HFF-Myc (cell line): Measurements from ENCODE around the gene FAM53A.

Source experiments
- DNase-seq: peaks from one replicate; pipeline ENCODE4 v3.0.0-alpha.2; 2011; ENCODE audit warnings: low read depth; ENCODE audit errors: extremely low read depth
- H3K4me3 ChIP-seq: replicated peaks from 2 replicates; pipeline ENCODE4 v1.5.1; 2011; ENCODE audit warnings: low read depth, mild to moderate bottlenecking, control low read depth, low read length
- CTCF ChIP-seq: IDR thresholded peaks from 2 replicates; pipeline ENCODE4 v1.5.1; 2012; ENCODE audit warnings: mild to moderate bottlenecking, low read depth, low read length, control low read depth; ENCODE audit errors: missing control alignments

Gene FAM53A

GRCh38 chr4:1726146-1726934 lies 42.2 kb upstream of the FAM53A start:
- H3K4me3 ChIP-seq: no peak overlapping the region
- peak; percentile 66 for DNase-seq

GRCh38 chr4:1725521-1725920 lies 41.4 kb upstream of the FAM53A start:
- H3K4me3 ChIP-seq: no peak overlapping the region
- DNase-seq: no peak
- no peak for TF ChIP-seq CTCF

More at GRCh38 chr4:1726146-1726934, 42.2 kb upstream of the FAM53A start:
- peak; percentile 100 for TF ChIP-seq CTCF

GRCh38 chr4:1723131-1723801 lies 39.2 kb upstream of the FAM53A start:
- no peak for DNase-seq
- H3K4me3 ChIP-seq: peak overlapping the region; percentile 88
- TF ChIP-seq CTCF: no peak

GRCh38 chr4:1722551-1723118 lies 38.5 kb upstream of the FAM53A start:
- H3K4me3 ChIP-seq: peak overlapping the region; percentile 88
- DNase-seq: no peak
- no peak for TF ChIP-seq CTCF

- peak overlapping the region; percentile 88 for H3K4me3 ChIP-seq
- TF ChIP-seq CTCF: no peak
- no peak for DNase-seq
Observed at GRCh38 chr4:1721666-1722550, 37.8 kb upstream of the FAM53A start.

- no peak for TF ChIP-seq CTCF
- DNase-seq: peak; percentile 71
Observed at GRCh38 chr4:1721003-1721665, 37.0 kb upstream of the FAM53A start, which contains the start of the genes TACC3 and TMEM129. TSS of gene TACC3 (plus strand) at chr4:1721521. CDS start at chr4:1723422, 1,901 bp downstream. TSS of gene TMEM129 (minus strand) at chr4:1721323. CDS start at chr4:1720837, 486 bp downstream.

More at GRCh38 chr4:1721003-1721665, 37.0 kb upstream of the FAM53A start, which contains the start of the genes TACC3 and TMEM129:
- H3K4me3 ChIP-seq: peak within 1 kb of the TSS; percentile 88
